Daoy (cell line): ENCODE measurements around the gene CHSY1. TPM values are rescaled to one million over a fixed set of nuclear protein-coding genes. Genes with fewer than 3 reads are reported as not detected.

ENCODE experiments used
- DNase-seq: peaks from one replicate; pipeline ENCODE4 v3.0.0-alpha.2; 2015; ENCODE audit warnings: low read depth
- total RNA-seq: library from RNA; depleted of rRNA; stranded (reverse); fragments of >200 nt; shearing (Covaris generic); gene quantifications from 2 replicates; pipeline ENCODE4 v1.2.3, GENCODE V29; 2014

The CHSY1 gene
- total RNA-seq, 1 experiment from 2014 or later = 29.0 TPM

- DNase-seq = peak; percentile 59
Observed at GRCh38 chr15:101267320-101268104, 15.7 kb upstream of the CHSY1 start.

GRCh38 chr15:101266787-101267186, 14.9 kb upstream of the CHSY1 start:
- DNase-seq = no peak

GRCh38 chr15:101266034-101266433, 14.2 kb upstream of the CHSY1 start:
- DNase-seq = no peak

- DNase-seq = no peak
Observed at GRCh38 chr15:101264911-101265641, 13.2 kb upstream of the CHSY1 start.

- DNase-seq = no peak
Observed at GRCh38 chr15:101264011-101264410, 12.2 kb upstream of the CHSY1 start.

- no peak for DNase-seq
Observed at GRCh38 chr15:101262551-101262950, 10.7 kb upstream of the CHSY1 start.

- peak; percentile 65 for DNase-seq
Observed at GRCh38 chr15:101258238-101259144, 6.6 kb upstream of the CHSY1 start.

- no peak for DNase-seq
Observed at GRCh38 chr15:101256757-101257156, 4.9 kb upstream of the CHSY1 start.

- DNase-seq = no peak
Observed at GRCh38 chr15:101255615-101256241, 3.9 kb upstream of the CHSY1 start.

- no peak for DNase-seq
Observed at GRCh38 chr15:101255051-101255395, 3.2 kb upstream of the CHSY1 start.

- no peak for DNase-seq
Observed at GRCh38 chr15:101254157-101255050, 2.6 kb upstream of the CHSY1 start.

- no peak for DNase-seq
Observed at GRCh38 chr15:101252836-101253235, 988 bp upstream of the CHSY1 start.

GRCh38 chr15:101250873-101251829, 697 bp downstream of the CHSY1 start:
- DNase-seq = peak; percentile 49

- DNase-seq = peak; percentile 64
Observed at GRCh38 chr15:101250341-101250831, 1.5 kb downstream of the CHSY1 start.

- no peak for DNase-seq
Observed at GRCh38 chr15:101248274-101248673, 3.6 kb downstream of the CHSY1 start.

GRCh38 chr15:101246824-101247745, 4.8 kb downstream of the CHSY1 start:
- DNase-seq = no peak

GRCh38 chr15:101246391-101246790, 5.5 kb downstream of the CHSY1 start:
- DNase-seq = no peak
